Kidney glomerular epithelial cell (primary cell): ENCODE measurements around the gene CAMKMT.
"Not testable (repeated sequence)": the region's sequence is repeated elsewhere in the genome, so short reads cannot be mapped to it uniquely, and the experiment has no call there.

ENCODE experiments used
- DNase-seq: peaks from one replicate; lab custom pipeline; 2025; lab: John Stamatoyannopoulos, UW

Gene CAMKMT

DNA sequence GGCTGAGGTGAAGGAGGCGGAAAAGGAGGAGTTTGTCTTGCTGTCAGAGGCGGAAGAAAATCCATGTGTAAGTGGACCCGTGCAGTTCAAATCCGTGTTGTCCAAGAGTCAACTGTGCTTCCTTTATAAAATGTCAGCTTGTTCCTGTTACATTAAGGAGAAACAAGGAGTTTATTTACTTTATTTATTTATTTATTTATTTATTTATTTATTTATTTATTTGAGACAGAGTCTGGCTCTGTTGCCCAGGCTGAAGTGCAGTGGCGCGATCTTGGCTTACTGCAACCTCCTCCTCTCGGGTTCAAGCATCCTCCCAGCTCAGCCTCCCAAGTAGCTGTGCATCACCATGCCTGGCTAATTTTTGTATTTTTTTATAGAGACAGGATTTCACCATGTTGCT, 143.9 kb downstream of the CAMKMT start:
- DNase-seq, result not testable (repeated sequence)

DNA sequence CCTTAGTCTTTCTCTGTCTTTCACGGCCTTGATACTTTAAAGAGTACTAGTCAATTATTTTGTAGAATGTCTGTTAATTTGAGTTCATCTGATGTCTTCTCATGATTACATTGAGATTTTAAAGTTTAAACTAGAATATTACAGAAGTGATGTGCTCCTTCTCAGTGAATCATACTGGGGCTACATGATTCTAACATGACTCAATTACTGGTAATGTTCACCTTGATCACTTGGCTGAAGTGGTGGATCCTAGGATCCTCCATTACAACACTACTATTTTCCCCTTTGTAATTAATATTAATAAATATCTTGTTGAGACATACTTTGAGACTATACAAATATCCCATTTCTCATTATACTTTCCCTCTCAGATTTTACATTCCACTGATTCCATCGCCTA, 148.5 kb downstream of the CAMKMT start:
- peak; percentile 4 for DNase-seq

DNA sequence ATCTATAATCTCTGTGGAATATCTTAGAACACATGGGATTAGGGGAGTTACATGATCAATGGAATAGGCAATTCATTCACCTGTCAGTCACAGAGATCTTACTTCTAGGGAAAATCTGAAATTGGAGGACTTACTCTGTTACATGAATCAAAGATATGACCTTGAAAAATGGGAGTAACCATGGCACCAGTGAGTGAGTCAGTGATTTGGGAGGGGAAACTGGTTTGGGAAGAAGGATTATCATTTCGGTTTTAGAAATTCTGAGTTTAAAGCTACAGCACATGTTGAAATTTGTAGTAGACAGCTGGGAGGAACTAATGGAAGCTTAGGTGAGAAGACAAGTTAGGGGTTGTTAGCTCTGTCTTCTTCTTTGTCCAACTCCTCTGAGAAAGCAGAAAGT, 153.7 kb downstream of the CAMKMT start:
- DNase-seq, result no peak

DNA sequence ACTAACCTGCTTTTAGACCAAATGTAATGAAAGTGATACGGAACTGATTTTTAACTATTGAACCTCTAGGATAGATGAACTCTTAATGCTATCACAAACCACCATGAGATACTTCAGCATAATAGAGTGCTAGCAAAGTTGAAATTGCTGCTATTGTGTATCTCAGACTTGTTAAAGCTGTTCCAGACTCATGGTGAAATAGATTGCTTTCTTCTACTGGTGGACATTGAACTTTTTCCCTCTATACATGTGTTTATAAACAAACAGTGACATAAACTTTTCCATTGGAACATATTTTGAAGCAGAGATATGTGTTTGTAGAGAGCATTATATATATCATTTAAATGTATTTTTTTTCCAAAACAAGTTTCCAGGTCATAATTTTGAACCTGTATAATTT, 157.3 kb downstream of the CAMKMT start:
- DNase-seq, result no peak

DNA sequence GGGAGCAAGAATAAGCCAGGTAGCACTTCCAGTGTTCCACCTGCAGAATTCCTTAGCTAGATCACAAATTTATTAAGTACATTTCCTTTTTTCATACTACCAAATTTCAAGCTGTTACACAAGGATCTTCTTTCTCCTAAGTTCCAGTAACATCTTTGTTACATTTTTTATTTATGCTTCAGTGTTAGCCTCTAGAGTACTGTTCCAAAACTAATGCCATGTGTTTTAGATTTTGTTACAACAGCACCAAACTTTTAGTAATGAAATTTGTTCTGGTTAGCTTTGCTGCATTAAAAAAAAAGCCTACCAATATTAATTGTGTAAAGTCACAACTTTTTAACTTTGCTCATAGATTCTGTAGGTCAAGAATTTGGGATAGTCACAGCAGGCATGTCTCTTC, 161.1 kb downstream of the CAMKMT start:
- no peak for DNase-seq

DNA sequence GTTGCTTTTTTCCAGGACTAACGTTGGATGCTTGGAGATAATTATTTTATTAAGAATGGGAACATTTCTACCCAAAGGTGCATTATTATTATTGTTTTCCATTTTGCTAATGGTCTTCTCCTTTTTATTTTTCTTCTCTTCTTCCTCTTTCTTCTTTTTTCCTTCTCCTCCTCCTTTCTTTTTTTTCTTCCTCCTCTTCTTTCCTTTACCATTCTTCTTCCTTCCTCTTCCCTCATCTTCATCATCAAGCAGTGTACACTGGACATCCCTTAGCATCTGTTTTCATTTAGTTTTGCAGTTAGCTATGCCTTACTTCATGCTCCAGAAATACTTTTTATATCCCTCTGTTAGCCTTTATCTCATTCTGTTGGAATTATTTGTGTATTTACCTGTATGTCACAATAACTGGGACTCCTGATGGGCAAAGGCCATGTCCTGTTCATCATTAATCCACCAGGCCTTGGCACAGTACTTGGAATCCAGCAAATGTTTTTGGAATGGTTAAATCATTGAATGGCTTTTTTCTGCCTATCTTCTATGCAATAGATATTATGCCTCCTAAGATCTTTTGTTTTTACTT, 162.7 kb downstream of the CAMKMT start:
- DNase-seq, result no peak

DNA sequence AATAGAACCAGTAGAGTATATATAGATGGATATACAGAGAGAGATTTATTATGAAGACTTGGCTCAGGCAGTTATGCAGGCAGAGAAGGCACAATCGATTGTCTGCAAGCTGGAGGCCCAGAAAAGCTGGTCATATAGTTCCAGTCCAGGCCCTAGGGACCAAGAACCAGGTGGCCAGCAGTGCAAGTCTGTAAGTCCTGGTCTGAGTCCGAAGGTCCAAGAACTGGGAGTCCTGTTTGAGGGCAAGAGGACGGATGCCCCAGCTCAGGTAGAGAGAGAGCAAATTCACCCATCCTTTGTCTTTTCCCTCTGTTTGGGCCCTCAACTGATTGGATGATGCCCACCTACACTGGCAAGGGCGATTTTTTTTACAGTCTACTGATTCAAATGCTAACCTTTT, 164.6 kb downstream of the CAMKMT start:
- no peak for DNase-seq

DNA sequence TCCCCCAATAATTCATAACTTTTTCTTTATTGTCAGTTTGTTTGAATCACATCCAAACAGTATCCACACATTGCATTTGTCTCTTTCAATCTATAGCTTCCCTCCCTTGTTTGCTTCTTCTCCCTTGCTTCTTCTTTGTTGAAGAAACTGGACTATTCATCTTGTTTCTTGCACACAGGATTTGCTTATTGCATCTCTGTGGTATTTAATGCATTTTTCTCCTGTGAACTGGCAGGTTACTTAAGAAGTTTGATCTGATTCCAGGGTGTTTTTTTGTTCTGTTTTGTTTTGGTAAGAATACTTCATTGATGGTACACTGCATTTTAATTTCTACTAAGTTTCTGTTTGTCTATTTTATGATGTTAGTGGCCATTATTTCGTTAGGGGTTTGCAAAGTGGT, 166.8 kb downstream of the CAMKMT start:
- DNase-seq, result peak; percentile 28

DNA sequence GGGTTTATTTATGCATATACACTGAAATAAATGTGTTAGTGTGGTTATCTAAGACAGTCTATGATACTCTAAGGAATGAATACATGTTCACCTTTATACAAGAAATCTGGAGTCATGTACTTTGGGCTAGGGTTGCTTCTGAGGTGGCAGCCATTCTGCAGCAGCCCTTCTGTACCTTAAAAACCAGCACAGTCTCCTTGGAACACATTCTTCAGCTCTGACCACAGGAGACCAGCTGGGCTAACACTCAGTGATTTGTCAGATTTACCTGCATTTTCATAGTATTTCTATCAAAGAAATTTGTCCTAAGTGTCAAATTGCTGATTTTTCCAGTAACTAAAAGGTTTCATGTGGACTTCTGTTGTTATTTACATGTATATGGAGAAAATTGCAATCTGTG, 167.7 kb downstream of the CAMKMT start:
- no peak for DNase-seq

DNA sequence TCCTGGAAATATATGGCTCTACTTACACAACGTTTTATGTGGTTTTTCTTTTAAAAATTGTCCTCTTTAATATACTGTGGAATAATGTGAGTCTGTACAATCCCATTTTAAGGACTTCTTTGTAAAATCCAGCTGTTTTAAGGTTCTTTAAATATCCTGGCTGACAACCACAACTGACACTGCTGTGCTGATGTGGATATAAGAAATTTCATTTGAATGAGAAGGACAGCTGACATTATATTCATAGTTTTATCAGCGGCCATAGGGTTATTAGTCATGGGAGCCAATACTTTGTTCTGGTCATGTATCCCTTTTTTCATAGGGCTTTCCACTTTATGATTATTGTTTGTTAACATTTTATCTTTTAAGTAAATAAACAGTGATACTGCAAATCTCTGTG, 169.5 kb downstream of the CAMKMT start:
- no peak for DNase-seq

DNA sequence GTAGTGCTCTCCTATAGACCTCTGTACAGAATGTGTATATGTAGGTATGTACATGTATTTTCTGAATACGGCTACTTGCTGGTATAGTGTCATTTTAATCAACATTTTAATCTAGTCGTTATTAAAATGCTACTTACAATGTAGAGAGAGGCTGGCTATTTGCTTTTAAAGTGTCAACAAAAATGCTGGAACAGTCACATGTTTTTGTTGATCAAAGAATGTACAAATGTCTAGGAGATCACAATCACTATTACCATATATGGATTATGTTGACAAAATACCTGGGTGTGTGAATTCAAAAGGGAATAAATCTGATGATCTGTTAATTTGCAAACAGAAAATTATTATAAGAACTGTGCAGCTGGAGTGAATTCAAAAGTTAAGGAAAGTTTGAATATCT, 170.3 kb downstream of the CAMKMT start:
- no peak for DNase-seq

DNA sequence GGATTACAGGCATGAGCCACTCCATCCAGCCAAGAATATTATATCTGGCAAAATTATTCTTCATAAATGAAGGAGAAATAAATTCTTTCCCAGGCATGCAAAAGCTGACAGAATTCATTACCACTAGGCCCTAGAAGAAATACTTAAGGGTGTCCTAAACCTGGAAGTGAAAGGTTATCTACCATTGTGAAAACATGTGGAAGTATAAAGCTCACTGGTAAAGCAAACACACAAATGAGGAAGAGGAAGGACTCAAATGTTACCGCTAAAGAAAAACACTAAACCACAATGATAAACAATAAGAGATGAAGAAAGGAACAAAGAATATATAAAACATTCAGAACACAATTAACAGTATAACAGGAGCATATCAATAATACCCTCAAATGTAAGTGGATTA, 171.8 kb downstream of the CAMKMT start:
- no peak for DNase-seq

DNA sequence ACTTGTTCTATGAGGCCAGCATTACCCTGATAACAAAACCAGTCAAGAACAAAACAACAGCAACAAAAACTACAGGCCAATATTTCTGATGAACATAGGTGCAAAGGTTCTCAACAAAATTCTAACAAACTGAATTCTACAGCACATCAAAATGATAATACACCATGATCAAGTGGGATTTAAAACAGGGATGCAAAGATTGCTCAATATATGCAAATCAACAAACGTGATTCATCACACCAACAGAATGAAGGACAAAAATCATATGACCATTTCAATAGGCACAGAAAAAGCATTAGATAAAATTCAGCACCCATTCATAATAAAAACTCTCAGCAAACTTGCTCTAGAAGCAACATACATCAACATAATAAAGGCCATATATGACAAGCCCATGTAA, 173.6 kb downstream of the CAMKMT start:
- DNase-seq, result no peak

DNA sequence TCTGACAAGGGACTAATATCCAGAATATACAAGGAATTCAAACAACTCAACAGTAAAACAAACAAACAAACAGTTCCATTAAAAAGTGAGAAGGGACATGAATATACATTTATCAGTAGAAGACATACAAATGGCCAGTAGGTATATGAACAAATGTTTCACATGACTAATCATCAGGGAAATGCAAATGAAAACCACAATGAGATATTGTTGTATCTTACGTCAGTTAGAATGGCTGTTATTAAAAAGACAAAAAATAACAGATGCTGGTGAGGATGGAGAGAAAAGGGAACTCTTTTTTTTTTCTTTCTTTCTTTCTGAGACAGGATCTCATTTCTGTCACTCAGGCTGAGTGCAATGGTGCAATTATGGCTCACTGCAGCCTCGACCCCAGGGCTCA, 175.5 kb downstream of the CAMKMT start:
- no peak for DNase-seq

DNA sequence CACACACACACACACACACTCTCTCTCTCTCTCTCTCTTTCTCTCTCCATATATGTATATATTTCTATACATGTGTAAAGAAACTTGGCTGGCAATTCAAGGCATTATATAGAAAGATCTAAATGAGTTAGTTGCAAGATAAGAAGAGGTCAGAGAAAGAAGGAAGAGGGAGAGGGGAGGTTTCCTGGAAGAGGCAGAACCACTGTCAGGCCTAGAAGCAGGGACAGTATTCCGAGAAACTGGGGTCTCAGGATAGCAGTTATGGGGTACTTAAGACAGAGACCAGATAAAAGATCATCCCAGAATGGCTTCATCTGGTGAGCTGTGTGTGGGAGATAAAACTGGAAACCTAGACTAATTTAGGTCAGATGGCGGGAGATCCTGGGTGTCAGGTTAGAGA, 180.8 kb downstream of the CAMKMT start:
- no peak for DNase-seq

DNA sequence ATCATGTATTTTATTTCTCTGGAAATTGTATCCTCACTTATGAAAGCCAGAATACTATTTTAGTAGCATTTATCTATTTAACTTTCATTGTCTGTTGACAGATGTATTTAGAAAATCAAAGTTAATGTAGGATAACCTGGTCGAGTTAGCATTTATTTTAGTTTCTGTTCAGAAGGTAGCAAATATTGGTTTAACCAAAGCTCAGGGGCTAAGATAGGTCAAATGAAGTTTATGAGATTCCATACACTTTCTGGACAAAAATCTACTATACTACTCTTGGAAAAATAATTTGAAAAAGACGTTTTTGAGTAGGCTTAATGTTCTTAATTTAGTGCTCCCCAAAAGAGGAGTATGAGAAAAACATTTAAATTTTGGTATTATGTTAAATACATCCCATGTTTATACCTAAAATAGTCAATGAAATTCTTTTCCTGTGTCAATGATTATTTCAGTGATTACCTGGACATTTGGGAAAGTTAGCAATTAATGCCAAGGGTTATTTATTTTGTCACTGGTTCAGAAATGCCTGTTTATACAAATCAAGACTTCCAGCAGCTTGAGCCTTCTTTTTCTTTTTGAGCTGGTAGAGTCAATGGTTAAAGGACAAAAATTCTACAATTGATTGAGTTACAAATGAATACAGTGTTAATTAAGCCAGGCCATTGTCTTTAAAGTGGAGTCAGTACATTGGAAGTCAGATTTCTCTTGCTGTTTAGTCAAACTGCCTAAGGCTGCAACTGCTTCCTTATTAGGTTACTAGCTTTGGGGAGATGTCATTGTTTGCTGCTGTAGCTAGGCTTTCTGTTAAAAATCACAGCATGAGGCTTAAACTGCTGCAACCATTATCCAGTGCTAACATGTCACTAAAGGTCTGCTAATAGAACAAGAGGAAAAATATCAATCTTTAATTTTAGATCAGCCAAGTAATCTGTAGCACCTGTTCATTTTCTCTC, 182.3 kb downstream of the CAMKMT start:
- no peak for DNase-seq

DNA sequence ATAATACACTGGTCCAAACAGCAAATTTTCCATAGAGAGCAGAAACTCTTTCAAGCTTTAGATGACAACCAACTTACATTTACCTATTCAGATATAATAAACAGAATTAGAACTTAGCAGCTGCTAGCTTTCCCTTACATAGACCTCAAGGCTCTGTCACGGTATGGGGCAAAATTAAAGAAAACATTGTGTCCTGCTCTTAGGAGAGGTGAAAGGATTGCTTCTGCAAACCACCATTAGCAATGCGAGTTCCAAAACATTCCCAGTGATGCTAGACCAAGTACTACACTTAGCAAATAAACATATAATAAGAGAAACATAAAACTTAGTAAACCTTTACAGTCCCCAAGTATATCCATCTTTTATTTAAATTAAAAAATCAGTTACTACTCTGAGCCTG, 183.3 kb downstream of the CAMKMT start:
- no peak for DNase-seq

DNA sequence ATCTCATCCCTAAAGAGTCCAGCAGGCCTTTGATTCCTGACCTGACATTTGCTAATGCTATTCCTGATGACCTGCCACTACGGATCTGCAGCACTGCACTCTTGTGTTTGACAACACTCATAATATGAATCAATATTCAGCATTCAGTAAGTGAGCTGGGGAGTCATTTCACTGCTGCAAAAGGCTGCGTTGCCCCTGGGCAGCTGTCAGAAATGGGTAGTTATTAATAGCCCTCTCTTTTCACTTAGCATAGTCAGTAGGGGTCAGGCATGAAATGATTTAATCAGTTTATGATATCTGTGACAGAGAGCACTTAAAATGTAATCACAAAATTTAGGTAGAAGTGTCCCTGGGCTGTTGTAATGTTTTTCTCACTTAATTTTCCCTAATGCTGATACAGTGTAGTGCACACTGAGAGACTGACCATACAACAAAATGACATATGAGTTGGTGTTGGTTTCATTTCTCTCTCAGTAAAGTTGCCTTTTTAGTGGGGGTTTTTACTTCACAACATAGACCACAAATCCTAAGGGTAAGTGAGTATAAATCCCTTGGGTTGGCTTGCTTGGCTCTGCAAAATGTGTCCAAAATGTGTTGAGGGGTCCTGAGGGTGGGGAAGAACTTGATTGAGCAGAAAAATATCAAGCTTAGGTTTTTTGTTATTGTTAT, 184.8 kb downstream of the CAMKMT start:
- DNase-seq, result no peak

DNA sequence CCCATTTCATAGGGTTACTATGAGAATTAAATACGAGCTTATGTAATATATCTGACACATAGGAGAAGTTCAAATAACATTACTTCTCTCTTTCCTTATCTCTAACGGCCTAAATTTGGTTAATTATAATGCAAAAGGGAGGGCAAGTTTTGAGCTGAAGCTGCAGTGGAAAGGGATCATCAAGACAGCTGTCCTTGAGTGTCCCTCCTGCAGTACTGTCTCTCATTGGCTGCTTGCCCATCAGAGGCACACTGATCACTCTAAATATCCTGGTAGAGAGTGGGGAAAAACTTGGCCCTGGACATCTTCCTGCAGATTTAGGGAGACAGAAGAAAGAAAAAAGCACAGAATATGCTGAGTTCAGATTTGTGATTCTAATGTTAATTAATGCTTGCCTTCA, 186.0 kb downstream of the CAMKMT start:
- no peak for DNase-seq

DNA sequence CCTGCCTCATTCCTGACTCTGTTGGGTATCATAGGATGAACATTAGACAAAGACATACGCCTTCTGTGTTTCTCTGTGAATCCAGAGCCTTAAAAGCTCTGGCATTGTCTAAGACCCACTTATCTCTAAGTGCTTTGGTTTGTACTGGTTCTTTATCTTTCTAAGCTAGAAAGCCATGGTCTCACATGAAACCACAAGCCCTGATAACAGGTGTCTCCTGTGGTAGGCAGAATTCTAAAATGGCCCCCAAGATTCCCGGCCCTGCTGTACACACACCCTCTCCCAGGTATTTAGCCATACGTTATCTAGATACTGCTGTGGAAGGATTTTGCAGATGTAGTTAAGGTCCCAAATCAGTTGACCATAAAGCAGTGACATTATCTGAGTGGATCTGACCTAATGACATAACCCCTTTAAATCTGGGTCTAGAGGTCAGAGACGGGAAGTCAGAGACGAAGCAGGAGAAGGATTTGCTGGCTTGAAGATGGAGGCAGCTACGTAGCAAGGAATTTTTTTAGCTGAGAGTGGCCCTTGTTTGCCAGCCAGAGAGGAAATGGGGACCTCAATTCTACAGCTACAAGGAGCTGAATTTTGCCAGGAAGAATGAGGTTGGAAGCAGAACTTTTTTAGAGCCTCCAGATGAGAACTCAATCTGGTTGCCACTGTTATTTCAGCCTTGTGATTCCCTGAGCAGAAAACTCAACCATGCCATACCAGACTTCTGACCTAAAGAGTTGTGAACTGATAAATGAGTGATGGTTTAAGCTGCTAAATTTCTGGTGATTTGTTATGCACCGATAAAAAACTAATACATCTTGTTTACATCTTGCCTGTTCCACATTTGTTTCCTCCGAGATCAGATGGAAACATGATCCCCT, 186.7 kb downstream of the CAMKMT start:
- DNase-seq, result no peak

DNA sequence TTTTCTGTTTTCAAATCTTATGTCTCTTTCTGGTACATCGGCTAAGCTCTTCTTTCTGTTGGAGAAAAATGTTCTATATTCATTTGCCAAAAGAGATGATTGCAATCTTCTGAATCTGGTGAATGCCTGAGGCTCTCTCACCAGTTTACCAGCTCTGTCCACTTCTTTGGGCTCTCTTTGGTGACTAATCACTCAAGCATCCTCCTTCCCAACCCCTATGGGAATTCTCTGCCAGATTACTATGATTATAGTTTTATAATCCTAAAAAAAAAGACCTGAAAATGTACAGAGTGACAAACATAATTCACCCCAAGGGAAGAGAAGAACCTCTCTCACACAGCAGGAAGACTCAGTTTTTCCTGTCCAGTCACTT, 187.3 kb downstream of the CAMKMT start:
- DNase-seq, result peak; percentile 28

DNA sequence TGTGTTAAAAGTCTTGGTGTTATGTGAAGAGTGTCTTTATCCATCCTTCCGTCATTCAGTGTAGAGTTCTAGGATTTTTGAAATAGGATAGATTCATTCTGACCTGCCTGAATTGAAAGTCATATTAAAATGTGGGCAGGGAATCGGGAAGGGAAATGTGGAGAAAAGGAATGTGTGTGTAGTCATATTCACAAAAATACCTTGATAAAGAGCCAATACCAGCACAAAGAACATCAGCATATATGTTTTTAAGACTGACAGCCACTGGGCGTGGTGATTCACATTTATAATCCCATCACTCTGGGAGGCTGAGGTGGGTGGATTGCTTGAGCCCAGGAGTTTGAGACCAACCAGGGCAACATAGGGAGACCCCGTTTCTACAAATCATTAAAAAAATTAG, 188.1 kb downstream of the CAMKMT start:
- no peak for DNase-seq
